T-helper 2 cell treated with Interferon-gamma antibody and Interleukin-4, amounts not matched to agents 5 μg/mL and 100 μg/mL, for 36 hours (primary cell): ENCODE measurements around the gene ZNF543.
"Not testable (repeated sequence)": the region's sequence is repeated elsewhere in the genome, so short reads cannot be mapped to it uniquely, and the experiment has no call there.

Experiments
- DNase-seq: peaks from one replicate; pipeline ENCODE4 v3.0.0; 2021; ENCODE audit warnings: low spot score
- H3K27ac Mint-ChIP-seq: one replicate; pipeline ENCODE4 v1.8.0; 2021; ENCODE audit warnings: mild to moderate bottlenecking, mixed read lengths
- H3K27me3 Mint-ChIP-seq: one replicate; pipeline ENCODE4 v1.8.0; 2021; ENCODE audit warnings: low read depth, mixed read lengths
- H3K36me3 Mint-ChIP-seq: one replicate; pipeline ENCODE4 v1.8.0; 2021; ENCODE audit warnings: low read depth, mixed read lengths
- H3K4me1 Mint-ChIP-seq: one replicate; pipeline ENCODE4 v1.8.0; 2021; ENCODE audit warnings: low read depth, mixed read lengths
- H3K4me3 Mint-ChIP-seq: one replicate; pipeline ENCODE4 v1.8.0; 2022; ENCODE audit warnings: mild to moderate bottlenecking, moderate library complexity, mixed read lengths
- H3K9me3 Mint-ChIP-seq: one replicate; pipeline ENCODE4 v1.8.0; 2021; ENCODE audit warnings: mixed read lengths

Gene ZNF543

DNA sequence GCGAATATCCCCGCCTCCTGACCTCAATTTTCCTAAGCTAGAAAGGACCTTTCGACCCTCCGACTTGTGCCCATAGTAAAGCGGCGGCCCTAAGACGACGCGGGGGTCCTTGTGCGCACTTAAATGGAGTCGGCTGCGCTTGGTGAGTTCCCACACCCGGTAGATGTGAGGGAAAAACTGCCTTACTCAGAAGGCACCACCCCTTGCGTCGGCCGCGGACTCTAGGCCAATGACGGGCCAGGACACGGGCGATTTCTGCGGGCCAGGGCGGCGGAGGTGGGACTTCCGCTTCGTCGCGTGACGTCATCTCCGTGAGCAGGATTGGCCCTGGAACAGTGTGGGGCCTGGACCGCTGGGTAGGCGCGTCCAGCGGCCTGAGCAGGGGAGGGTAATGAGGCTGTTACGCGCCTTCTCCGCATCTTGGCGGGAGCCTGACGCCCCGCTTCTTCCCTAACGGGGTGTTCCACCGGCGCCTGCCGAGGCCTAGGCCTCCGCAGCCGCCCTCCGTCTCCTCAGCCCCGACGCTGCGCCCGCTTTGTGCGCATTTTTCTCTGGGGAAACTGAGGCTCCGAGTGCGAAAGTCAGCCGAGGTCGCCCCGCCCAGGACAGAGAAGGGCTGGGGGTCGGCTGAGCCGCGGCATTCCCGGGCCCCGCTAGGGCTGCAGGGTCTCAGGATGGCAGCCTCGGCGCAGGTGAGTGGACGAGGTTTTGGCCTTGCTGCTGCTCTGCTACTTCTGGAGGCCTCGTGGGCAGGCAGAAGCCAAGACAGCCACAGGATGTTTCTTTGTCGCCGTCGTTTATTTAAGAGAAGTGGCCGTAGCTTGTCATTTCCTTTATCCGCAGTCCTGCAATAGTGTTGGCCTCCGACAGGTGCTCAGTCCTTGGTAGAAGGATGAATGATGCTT lies at the start of gene ZNF543:
TSS of gene ZNF543 (plus strand) at position 293 of the 905 bp plus-strand sequence. CDS start at position 675, 382 bp downstream.
- peak; percentile 93 for DNase-seq
- H3K4me1 Mint-ChIP-seq = peaks cover 18% of the 10 kb centered on the region
- peak within 1 kb of the TSS; percentile 91 for H3K27ac Mint-ChIP-seq
- H3K36me3 Mint-ChIP-seq = peaks cover 44% of the 10 kb centered on the region
- peaks cover 16% of the 10 kb centered on the region for H3K27me3 Mint-ChIP-seq
- H3K4me3 Mint-ChIP-seq = peak within 1 kb of the TSS; percentile 93
- H3K9me3 Mint-ChIP-seq = peaks cover 40% of the 10 kb centered on the region

DNA sequence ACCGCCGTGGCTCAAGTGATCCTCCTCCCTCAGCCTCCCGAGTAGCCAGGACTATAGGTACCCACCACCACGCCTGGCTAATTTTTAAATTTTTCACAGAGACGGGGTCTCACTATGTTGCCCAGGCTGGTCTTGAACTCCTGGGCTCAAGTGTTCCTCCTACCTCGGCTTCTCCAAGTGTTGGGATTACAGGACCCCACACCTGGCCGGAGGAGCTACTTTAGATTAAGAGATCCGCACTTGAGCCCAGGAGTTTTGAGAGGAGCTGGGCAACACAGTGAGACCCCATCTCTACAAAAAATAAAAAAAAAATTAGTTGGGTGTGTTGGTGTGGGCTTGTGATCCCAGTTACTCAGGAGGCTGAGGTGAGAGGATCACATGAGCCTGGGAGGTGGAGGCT lies 49.0 kb upstream of the ZNF543 start:
- Mint-ChIP-seq H3K4me1 (no peaks in the 10 kb centered on the region), H3K9me3 (peaks cover 28% of the 10 kb centered on the region), H3K36me3 (peaks cover 4% of the 10 kb centered on the region), H3K4me3 (no peak overlapping the region), H3K27ac (no peak overlapping the region), H3K27me3 (no peaks in the 10 kb centered on the region)
- DNase-seq = no peak

DNA sequence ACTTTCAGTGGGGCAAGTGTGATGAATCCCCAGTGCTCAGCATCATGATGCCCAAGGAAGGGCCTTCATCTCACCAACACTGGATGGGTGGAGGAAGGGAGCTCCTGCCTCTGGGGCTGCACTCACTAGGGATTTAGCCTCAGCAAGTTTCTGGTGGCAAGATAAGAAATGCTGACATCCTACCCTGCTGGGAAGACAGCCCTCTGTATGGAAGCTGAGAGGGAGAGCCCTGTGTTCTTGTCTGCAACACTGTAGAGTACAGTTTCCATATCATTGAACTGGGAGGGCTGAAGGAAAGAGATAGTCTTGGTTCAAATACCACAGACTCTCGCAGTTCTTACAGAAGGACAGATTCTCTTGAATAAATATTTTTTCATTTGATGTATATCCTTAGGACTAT lies 47.3 kb upstream of the ZNF543 start:
- no peak for DNase-seq
- peaks cover 4% of the 10 kb centered on the region for H3K36me3 Mint-ChIP-seq
- no peak overlapping the region for H3K4me3 Mint-ChIP-seq
- H3K9me3 Mint-ChIP-seq = peaks cover 17% of the 10 kb centered on the region
- no peak overlapping the region for H3K27ac Mint-ChIP-seq
- H3K4me1 Mint-ChIP-seq = no peaks in the 10 kb centered on the region
- no peaks in the 10 kb centered on the region for H3K27me3 Mint-ChIP-seq

DNA sequence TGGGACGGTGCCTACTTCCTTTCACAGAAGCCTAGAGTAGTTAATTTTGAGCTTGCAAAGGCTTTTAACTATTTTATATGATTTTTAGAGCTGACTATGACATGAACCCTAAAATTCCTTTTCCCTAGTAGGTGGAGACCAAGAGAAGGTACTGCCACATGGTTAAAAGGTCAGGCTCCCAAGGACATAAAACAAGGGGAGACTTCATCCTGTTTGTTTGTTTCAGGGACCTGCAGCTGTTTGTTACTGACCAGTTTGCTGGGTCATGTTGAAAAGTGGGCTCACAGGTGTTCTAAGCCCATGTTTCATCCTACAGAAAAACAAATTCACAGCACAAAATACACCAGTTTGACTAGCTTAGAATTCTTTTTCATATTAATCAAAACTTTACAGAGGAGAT lies 43.8 kb upstream of the ZNF543 start:
- H3K36me3 Mint-ChIP-seq = peaks cover 10% of the 10 kb centered on the region
- no peak overlapping the region for H3K27ac Mint-ChIP-seq
- H3K27me3 Mint-ChIP-seq = no peaks in the 10 kb centered on the region
- peaks cover 6% of the 10 kb centered on the region for H3K4me1 Mint-ChIP-seq
- H3K9me3 Mint-ChIP-seq = peaks cover 11% of the 10 kb centered on the region
- DNase-seq = no peak
- no peak overlapping the region for H3K4me3 Mint-ChIP-seq

DNA sequence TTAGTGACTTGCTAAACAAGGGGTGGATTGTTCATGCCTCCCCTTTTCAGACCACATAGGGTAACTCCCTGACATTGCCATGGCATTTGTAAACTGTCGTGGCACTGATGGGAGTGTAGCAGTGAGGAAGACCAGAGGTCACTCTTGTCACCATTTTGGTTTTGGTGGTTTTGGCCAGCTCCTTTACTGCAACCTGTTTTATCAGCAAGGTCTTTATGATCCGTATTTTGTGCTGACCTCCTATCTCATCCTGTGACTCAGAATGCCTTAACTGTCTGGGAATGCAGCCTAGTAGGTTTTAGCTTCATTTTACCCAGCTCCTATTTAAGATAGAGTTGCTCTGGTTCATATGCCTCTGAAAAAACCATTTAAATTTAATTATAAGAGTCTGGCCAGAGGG lies 41.8 kb upstream of the ZNF543 start:
- not testable (repeated sequence) for H3K4me3 Mint-ChIP-seq, H3K27ac Mint-ChIP-seq, H3K27me3 Mint-ChIP-seq, DNase-seq, H3K9me3 Mint-ChIP-seq
- Mint-ChIP-seq H3K36me3 (peaks cover 25% of the 10 kb centered on the region), H3K4me1 (peaks cover 21% of the 10 kb centered on the region)

DNA sequence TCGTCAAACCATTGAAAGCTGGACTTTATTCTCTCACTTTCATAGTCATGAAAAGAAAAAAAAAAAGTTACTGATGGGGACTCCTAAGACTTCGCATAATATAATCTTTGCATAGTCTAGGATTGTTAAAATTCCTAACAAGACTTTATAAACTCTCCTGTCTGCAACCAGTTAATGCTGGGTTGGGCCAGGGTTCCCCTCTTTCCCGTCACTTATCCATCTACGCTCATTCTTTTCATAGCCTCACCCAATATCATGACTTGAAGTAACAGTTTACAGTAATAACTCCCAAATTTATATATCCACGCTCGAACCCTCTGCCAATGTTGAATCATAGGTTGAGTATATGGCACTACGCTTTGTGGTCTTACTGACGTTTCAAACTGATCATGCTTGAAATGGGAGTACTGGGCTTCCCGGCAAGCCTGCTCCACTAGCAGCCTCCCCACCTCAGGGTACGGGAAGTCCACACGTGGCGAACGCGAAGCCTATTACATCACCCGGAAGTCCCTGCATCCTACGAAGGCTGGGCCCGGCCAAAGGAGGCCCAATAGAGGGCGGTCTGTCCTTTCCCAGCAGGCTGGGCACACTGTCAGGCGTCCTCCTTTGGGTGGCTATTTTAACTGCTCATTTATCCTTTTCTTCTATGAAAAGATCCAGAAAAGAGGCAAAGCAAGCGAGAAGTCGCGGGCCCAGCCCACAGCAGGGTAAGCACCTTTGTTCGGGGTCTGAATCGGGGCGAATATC lies 40.7 kb upstream of the ZNF543 start:
- peak overlapping the region; percentile 49 for H3K27ac Mint-ChIP-seq
- H3K27me3 Mint-ChIP-seq = no peaks in the 10 kb centered on the region
- peaks cover 33% of the 10 kb centered on the region for H3K36me3 Mint-ChIP-seq
- no peak overlapping the region for H3K4me3 Mint-ChIP-seq
- H3K9me3 Mint-ChIP-seq = no peaks in the 10 kb centered on the region
- H3K4me1 Mint-ChIP-seq = peaks cover 21% of the 10 kb centered on the region
- peak; percentile 81 for DNase-seq

DNA sequence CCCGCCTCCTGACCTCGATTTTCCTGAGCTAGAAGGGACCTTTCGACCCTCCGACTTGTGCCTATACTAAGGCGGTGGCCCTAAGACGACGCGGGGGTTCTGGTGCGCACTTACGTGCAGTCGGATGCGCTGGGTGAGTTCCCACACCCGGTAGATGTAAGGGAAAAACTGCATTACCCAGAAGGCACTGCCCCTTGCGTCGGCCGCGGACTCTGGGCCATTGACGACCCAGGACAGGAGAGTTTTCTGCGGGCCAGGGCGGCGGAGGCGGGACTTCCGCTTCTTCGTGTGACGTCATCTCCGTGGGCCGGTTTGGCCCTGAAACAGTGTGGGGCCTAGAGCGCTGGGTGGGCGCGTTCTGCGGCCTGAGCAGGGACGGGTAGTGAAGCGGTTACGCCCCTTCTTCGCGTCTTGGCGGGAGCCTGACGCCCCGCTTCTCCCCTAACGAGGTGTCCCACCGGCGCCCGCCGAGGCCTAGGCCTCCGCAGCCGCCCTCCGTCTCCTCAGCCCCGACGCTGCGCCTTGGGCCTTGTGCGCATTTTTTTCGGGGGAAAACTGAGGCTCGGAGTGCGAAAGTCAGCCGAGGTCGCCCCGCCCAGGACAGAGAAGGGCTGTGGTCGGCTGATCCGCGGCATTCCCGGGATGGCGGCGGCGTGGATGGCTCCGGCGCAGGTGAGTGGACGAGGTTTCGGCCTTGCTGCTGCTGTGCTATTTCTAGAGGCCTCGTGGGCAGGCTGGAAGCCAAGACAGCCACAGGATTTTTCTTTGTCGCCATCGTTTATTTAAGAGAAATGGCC lies 39.9 kb upstream of the ZNF543 start, which contains the start of gene ZNF460:
TSS of gene ZNF460 (plus strand) at position 321 of the 797 bp plus-strand sequence. CDS start at position 643, 322 bp downstream.
- Mint-ChIP-seq H3K4me3 (no peak within 1 kb of the TSS), H3K27me3 (no peaks in the 10 kb centered on the region), H3K9me3 (peaks cover 4% of the 10 kb centered on the region), H3K36me3 (peaks cover 39% of the 10 kb centered on the region), H3K27ac (no peak within 1 kb of the TSS), H3K4me1 (peaks cover 21% of the 10 kb centered on the region)
- peak; percentile 96 for DNase-seq

DNA sequence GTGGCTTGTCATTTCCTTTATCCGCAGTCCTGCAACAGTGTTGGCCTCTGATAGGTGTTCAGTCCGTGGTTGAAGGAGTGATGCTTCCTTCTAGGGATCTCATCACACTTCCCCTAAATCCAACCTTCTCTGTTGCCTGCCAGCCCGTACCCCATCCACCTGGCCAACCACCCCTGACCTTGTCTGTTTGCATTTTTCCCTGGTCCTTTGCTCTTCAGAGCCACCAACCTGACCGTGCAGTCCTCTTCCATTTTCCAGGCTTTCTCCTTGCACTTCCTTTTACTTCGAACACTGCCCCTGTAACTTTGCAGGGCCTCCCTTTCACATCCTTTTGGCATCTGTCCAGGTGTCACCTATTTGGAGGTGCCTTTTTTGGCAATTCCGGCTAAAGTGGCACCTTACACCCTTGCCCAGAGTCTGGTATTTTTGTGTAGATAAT lies 39.3 kb upstream of the ZNF543 start:
- H3K4me3 Mint-ChIP-seq = no peak overlapping the region
- peaks cover 21% of the 10 kb centered on the region for H3K4me1 Mint-ChIP-seq
- H3K27me3 Mint-ChIP-seq = no peaks in the 10 kb centered on the region
- peak; percentile 5 for DNase-seq
- H3K36me3 Mint-ChIP-seq = peaks cover 45% of the 10 kb centered on the region
- H3K9me3 Mint-ChIP-seq = peaks cover 8% of the 10 kb centered on the region
- H3K27ac Mint-ChIP-seq = no peak overlapping the region

DNA sequence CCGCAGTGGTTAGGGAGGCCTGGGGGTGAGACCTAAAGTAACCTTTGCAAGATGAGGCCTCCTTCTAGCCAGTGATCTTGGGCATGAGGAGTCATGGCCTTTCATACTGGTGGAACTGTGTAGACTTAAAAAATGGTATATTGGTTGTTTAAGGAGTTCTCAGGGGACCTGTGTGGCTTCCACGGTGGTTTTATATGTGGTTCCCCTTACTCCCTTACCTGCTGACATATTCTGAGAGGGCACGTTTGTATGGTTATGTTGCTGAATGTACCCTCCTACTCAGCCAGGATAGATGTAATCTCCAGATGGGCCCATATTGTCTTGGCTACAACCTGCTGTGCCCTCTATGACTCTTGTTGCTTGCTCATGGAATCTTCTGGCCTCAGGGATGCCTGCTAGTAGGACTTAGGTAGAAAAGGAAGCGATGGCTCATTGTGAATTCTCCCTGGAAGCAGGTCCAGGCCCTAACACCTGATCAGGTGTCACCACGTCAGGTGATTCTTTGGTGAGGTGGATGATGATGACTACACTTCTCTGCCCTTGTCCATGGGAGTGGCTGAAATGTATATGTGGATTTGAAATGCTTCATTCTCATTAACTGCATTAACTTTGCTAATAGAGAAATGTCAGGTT lies 38.1 kb upstream of the ZNF543 start:
- peak overlapping the region; percentile 78 for H3K4me3 Mint-ChIP-seq
- H3K4me1 Mint-ChIP-seq = peaks cover 21% of the 10 kb centered on the region
- H3K36me3 Mint-ChIP-seq = peaks cover 57% of the 10 kb centered on the region
- peak overlapping the region; percentile 75 for H3K27ac Mint-ChIP-seq
- H3K9me3 Mint-ChIP-seq = peaks cover 15% of the 10 kb centered on the region
- H3K27me3 Mint-ChIP-seq = no peaks in the 10 kb centered on the region
- peak; percentile 15 for DNase-seq

DNA sequence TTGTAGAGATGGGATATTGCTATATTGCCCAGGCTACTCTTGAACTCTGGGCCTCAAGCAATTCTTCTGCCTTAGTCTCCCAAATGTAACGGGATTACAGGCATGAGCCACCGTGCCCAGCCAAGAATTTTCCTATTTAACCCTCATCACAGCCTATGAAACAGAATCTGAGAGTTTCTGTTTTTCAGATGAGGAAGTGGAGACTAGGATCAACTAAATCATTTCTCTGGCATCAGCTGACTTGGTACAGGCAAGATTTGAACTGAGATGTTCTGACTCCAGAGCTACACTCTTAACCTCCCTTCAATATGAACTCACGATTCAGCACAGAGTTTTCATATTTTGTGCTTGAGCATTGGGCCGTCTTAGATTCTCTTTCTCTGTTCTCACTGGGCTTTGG lies 31.9 kb upstream of the ZNF543 start:
- Mint-ChIP-seq H3K36me3 (peaks cover 91% of the 10 kb centered on the region), H3K27me3 (no peaks in the 10 kb centered on the region), H3K4me3 (no peak overlapping the region), H3K27ac (no peak overlapping the region), H3K9me3 (peaks cover 63% of the 10 kb centered on the region), H3K4me1 (no peaks in the 10 kb centered on the region)
- no peak for DNase-seq

DNA sequence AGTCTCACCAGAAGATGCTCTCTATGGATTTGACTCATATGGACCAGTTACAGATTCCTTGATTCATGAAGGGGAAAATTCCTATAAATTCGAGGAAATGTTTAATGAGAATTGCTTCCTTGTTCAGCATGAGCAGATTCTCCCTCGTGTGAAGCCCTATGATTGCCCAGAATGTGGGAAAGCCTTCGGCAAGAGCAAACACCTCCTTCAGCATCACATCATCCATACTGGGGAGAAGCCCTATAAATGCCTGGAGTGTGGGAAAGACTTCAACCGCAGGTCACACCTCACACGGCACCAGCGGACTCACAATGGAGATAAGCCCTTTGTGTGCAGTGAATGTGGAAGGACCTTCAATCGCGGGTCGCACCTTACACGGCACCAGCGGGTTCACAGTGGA lies 29.3 kb upstream of the ZNF543 start:
- H3K9me3 Mint-ChIP-seq = peaks cover 80% of the 10 kb centered on the region
- no peak for DNase-seq
- H3K4me3 Mint-ChIP-seq = no peak overlapping the region
- H3K4me1 Mint-ChIP-seq = no peaks in the 10 kb centered on the region
- no peaks in the 10 kb centered on the region for H3K27me3 Mint-ChIP-seq
- peaks cover 95% of the 10 kb centered on the region for H3K36me3 Mint-ChIP-seq
- no peak overlapping the region for H3K27ac Mint-ChIP-seq

DNA sequence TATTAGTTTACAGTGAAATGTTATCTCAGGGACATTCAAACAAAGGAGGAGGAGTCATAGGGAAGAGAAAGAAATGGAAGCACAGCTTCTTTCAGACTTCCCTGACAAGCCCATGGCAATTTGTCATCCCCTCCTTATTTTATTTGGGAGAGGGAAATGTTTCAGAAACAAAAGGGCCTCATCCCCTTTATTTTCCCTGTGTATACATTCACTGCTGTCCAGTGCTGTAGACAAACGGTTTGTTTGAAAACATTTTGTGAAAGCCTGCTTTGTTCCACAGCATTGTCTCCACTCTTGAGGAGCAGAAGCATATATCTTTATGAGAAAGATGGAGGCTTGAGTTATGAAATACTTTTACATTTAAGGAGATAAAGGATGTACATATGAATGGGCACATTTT lies 27.7 kb upstream of the ZNF543 start:
- no peak for DNase-seq
- Mint-ChIP-seq H3K9me3 (peaks cover 80% of the 10 kb centered on the region), H3K27me3 (no peaks in the 10 kb centered on the region), H3K36me3 (peaks cover 93% of the 10 kb centered on the region), H3K4me1 (no peaks in the 10 kb centered on the region), H3K27ac (no peak overlapping the region), H3K4me3 (no peak overlapping the region)

DNA sequence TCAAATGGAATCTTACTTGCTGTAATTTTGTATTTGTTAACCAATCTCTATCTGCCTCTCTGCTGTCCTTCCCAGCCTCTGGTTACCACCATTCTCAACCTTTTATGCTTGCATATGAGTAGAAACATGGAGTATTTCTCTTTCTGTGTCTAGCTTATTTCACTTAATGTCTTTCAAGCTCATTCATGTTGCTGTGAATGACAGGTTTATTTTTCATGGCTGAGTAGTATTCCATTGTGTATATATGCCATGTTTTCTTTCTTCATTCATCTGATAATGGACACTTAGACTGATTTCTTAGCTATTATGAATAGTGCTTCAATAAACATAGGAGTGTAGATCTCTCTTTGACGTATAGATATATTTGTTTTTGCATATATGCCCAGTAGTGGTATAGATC lies 26.6 kb upstream of the ZNF543 start:
- Mint-ChIP-seq H3K27me3 (no peaks in the 10 kb centered on the region), H3K4me1 (no peaks in the 10 kb centered on the region), H3K36me3 (peaks cover 93% of the 10 kb centered on the region), H3K9me3 (peaks cover 80% of the 10 kb centered on the region), H3K27ac (no peak overlapping the region), H3K4me3 (no peak overlapping the region)
- DNase-seq = no peak
